Measurements from ENCODE around the gene PALM3. TPM values are rescaled to one million over a fixed set of nuclear protein-coding genes. Genes with fewer than 3 reads are reported as not detected.
"Not testable (repeated sequence)": the region's sequence is repeated elsewhere in the genome, so short reads cannot be mapped to it uniquely, and the experiment has no call there.

The PALM3 gene
- polyA plus RNA-seq, 2 donors: 0.08 to 0.45 TPM

DNA sequence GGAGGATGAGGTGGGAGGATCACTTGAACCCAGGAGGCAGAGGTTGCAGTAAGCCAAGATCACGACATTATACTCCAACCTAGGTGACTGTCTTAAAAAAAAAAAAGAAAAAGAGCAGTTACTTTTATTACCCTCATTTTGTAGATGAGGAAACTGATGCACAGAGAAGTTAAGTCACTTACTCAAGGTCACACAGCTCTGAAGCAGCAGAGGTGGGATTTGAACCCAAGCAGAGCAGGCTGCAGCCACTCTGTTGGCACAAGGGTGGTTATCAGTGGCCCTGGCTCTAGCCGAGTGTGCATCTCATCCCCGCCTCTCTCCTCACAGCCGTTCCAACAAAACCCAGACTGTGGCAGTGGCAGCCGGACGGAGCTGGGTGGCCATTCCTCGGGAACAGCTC, 22.7 kb downstream of the PALM3 start:
- WGBS, 2 donors: 95 to 96% methylated on average over 7 of the region's 7 CpGs
- no peaks in the 10 kb centered on the region for H3K36me3 ChIP-seq (ENCODE audit: control insufficient read depth in 2 of 2, insufficient read depth in 2 of 2, low read length in 1 of 2)
- no peak overlapping the region for H3K27ac ChIP-seq (ENCODE audit: low read depth in 2 of 2, low read length in 1 of 2)
- no peaks in the 10 kb centered on the region for H3K27me3 ChIP-seq (ENCODE audit: control insufficient read depth in 1 of 2, insufficient read depth in 2 of 2, low read length in 2 of 2)
- no peak overlapping the region for H3K4me3 ChIP-seq (ENCODE audit: low read depth in 1 of 2, low read length in 2 of 2)
- H3K9me3 ChIP-seq (ENCODE audit: control insufficient read depth in 2 of 2, insufficient read depth in 1 of 2, low read depth in 1 of 2, low read length in 1 of 2): no peaks in the 10 kb centered on the region
- no peaks in the 10 kb centered on the region for H3K4me1 ChIP-seq (ENCODE audit: control insufficient read depth in 2 of 2, insufficient read depth in 2 of 2, low read length in 1 of 2)

DNA sequence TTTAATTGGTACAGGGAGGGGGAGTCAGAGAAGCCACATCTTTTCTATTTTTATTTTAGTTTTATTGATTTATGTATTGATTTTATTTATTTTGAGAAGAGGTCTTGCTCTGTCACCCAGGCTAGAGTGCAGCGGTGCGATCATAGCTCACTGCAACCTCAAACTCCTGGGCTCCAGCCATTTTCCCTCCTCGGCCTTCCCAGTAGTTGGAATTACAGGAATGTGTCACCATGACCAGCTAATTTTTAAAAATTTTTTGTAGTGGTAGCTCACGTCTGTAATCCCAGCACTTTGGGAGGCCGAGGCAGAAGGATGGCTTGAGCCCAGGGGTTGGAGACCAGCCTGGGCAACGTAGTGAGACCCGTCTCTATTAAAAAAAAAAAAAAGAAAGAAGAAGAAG, 26.2 kb downstream of the PALM3 start:
- Histone ChIP-seq H3K27me3 (ENCODE audit: control insufficient read depth in 1 of 2, insufficient read depth in 2 of 2, low read length in 2 of 2) (no peaks in the 10 kb centered on the region), H3K27ac (ENCODE audit: low read depth in 2 of 2, low read length in 1 of 2) (no peak overlapping the region), H3K4me3 (ENCODE audit: low read depth in 1 of 2, low read length in 2 of 2) (no peak overlapping the region), H3K9me3 (ENCODE audit: control insufficient read depth in 2 of 2, insufficient read depth in 1 of 2, low read depth in 1 of 2, low read length in 1 of 2) (no peaks in the 10 kb centered on the region), H3K36me3 (ENCODE audit: control insufficient read depth in 2 of 2, insufficient read depth in 2 of 2, low read length in 1 of 2) (no peaks in the 10 kb centered on the region), H3K4me1 (ENCODE audit: control insufficient read depth in 2 of 2, insufficient read depth in 2 of 2, low read length in 1 of 2) (no peaks in the 10 kb centered on the region)
- 86 to 89% methylated on average over 7 of the region's 7 CpGs for WGBS, 2 donors

DNA sequence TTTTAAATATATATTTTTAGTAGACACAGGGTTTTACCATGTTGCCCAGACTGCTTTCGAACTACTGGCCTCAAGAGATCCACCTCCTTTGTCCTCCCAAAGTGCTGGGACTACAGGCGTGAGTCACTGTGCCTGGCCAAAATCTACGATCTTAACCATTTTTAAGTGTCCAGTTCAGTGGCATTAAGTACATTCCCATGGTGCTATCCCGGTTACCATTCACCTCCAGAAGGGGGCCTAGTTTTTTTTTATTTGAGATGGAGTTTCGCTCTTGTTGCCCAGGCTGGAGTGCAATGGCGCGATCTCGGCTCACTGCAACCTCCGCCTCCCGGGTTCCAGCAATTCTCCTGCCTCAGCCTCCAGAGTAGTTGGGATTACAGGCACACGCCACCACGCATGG, 26.7 kb downstream of the PALM3 start:
- H3K4me1 ChIP-seq (ENCODE audit: control insufficient read depth in 2 of 2, insufficient read depth in 2 of 2, low read length in 1 of 2); H3K27ac ChIP-seq (ENCODE audit: low read depth in 2 of 2, low read length in 1 of 2); H3K9me3 ChIP-seq (ENCODE audit: control insufficient read depth in 2 of 2, insufficient read depth in 1 of 2, low read depth in 1 of 2, low read length in 1 of 2); H3K36me3 ChIP-seq (ENCODE audit: control insufficient read depth in 2 of 2, insufficient read depth in 2 of 2, low read length in 1 of 2); H3K4me3 ChIP-seq (ENCODE audit: low read depth in 1 of 2, low read length in 2 of 2); H3K27me3 ChIP-seq (ENCODE audit: control insufficient read depth in 1 of 2, insufficient read depth in 2 of 2, low read length in 2 of 2): not testable (repeated sequence)
- 92 to 93% methylated on average over 12 of the region's 12 CpGs for WGBS, 2 donors

DNA sequence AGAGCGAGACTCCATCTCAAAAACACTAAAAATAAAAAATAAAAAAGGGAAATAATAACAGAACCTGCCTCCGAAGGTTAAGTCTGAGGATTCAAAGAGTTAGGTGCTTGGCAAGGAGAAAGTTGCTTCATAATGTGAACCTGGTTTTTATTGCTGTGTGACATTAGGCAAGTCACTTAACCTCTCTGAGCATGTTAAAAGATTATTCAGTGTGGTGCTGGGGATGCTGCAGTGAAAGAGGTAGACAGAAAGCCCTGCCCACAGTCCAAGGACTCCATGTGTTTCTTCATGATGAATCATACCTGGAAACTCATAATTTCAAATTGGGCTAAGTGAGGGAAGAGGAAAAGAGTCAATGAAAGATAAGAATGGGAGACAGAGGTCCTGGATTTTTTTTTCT, 27.9 kb downstream of the PALM3 start:
- no peaks in the 10 kb centered on the region for H3K27me3 ChIP-seq (ENCODE audit: control insufficient read depth in 1 of 2, insufficient read depth in 2 of 2, low read length in 2 of 2)
- no peaks in the 10 kb centered on the region for H3K9me3 ChIP-seq (ENCODE audit: control insufficient read depth in 2 of 2, insufficient read depth in 1 of 2, low read depth in 1 of 2, low read length in 1 of 2)
- H3K27ac ChIP-seq (ENCODE audit: low read depth in 2 of 2, low read length in 1 of 2): no peak overlapping the region
- no peaks in the 10 kb centered on the region for H3K4me1 ChIP-seq (ENCODE audit: control insufficient read depth in 2 of 2, insufficient read depth in 2 of 2, low read length in 1 of 2)
- WGBS, 2 donors: 96 to 99% methylated on average over 2 of the region's 2 CpGs
- H3K4me3 ChIP-seq (ENCODE audit: low read depth in 1 of 2, low read length in 2 of 2): no peak overlapping the region
- H3K36me3 ChIP-seq (ENCODE audit: control insufficient read depth in 2 of 2, insufficient read depth in 2 of 2, low read length in 1 of 2): no peaks in the 10 kb centered on the region

DNA sequence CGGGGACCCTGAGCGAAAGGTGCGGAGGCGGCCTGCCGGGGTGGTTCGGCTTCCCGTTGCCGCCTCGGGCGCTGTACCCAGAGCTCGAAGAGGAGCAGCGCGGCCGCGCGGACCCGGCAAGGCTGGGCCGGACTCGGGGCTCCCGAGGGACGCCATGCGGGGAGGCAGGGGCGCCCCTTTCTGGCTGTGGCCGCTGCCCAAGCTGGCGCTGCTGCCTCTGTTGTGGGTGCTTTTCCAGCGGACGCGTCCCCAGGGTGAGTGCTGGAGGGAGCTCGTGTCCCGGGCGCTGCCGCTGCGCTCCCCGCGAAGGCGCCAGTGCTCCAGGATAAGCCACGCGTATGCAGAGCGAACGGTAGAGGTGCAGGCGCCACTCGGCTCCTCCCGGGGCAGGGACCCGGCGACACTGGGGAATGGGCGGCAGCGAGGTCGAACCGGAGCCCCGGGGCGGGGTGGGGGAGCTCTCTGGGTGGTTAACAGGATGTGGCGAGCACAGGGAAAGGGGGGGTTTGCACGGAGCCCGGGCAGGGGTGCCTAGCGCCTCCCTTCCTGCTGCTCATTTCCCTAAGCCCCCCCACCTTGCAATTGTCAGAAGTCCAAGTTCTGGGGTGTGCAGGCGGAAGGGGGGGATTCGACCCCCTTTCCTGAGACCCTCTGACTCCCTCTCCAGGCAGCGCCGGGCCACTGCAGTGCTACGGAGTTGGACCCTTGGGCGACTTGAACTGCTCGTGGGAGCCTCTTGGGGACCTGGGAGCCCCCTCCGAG, 30.0 kb downstream of the PALM3 start, which contains the start of gene IL27RA:
IL27RA (plus strand) TSS at position 44 of the 762 bp plus-strand sequence; CDS start at position 155, 111 bp downstream.
- Histone ChIP-seq H3K36me3 (ENCODE audit: control insufficient read depth in 2 of 2, insufficient read depth in 2 of 2, low read length in 1 of 2) (no peaks in the 10 kb centered on the region), H3K4me3 (ENCODE audit: low read depth in 1 of 2, low read length in 2 of 2) (peak within 1 kb of the TSS; percentile 53 to 65), H3K4me1 (ENCODE audit: control insufficient read depth in 2 of 2, insufficient read depth in 2 of 2, low read length in 1 of 2) (no peaks in the 10 kb centered on the region), H3K27ac (ENCODE audit: low read depth in 2 of 2, low read length in 1 of 2) (peak within 1 kb of the TSS; percentile 54 to 66), H3K9me3 (ENCODE audit: control insufficient read depth in 2 of 2, insufficient read depth in 1 of 2, low read depth in 1 of 2, low read length in 1 of 2) (no peaks in the 10 kb centered on the region), H3K27me3 (ENCODE audit: control insufficient read depth in 1 of 2, insufficient read depth in 2 of 2, low read length in 2 of 2) (no peaks in the 10 kb centered on the region)
- 0 to 1% methylated on average over 56 to 63 of the region's 63 CpGs for WGBS, 2 donors

DNA sequence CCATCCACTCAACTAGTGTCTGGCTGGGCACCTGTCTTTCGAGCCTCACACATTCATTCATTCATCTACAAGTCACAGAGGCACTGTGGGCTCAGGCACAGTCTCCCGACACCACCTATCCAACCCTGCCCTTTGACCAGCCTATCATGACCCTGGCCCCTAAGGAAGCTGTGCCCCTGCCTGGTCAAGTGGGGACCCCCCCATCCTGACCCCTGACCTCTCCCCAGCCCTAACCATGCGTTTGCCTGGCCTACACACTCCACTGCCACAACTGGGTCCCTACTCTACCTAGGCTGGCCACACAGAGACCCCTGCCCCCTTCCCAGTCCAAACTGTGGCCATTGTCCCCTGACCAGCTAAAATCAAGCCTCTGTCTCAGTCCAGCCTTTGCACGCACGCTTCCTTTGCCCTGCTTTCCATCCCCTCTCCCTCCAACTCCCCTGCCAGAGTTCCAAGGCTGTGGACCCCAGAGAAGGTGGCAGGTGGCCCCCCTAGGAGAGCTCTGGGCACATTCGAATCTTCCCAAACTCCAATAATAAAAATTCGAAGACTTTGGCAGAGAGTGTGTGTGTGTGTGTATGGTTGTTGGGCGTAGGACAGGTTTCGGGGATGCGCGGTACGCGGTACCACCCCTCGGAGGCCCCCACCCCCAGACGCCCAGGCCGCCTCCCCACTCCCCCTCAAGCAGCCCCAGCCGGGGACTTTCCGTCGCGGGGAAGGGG, 30.7 kb downstream of the PALM3 start:
- H3K36me3 ChIP-seq (ENCODE audit: control insufficient read depth in 2 of 2, insufficient read depth in 2 of 2, low read length in 1 of 2): no peaks in the 10 kb centered on the region
- H3K4me1 ChIP-seq (ENCODE audit: control insufficient read depth in 2 of 2, insufficient read depth in 2 of 2, low read length in 1 of 2): no peaks in the 10 kb centered on the region
- H3K27ac ChIP-seq (ENCODE audit: low read depth in 2 of 2, low read length in 1 of 2): peak overlapping the region; percentile 19 to 66
- H3K4me3 ChIP-seq (ENCODE audit: low read depth in 1 of 2, low read length in 2 of 2): peak overlapping the region; percentile 53 to 65
- WGBS, 2 donors: 20 to 21% methylated on average over 20 of the region's 20 CpGs
- no peaks in the 10 kb centered on the region for H3K27me3 ChIP-seq (ENCODE audit: control insufficient read depth in 1 of 2, insufficient read depth in 2 of 2, low read length in 2 of 2)
- no peaks in the 10 kb centered on the region for H3K9me3 ChIP-seq (ENCODE audit: control insufficient read depth in 2 of 2, insufficient read depth in 1 of 2, low read depth in 1 of 2, low read length in 1 of 2)

DNA sequence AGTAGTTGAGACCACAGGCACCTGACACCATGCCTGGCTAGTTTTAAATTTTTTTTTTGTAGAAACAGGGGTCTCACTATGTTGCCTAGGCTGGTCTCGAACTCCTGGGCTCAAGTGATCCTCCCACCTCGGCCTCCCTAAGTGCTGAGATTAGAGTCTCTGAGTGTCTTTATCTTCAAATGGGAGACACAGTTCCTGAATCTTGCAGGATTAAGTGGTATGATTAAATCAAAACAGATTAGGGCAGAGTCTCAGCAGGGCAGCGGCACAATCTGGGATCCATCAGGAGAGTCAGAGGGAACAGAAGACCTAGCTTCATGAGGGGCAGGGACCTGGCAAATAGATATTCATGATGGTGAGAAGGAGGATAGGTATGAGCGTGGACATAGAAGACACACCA, 33.0 kb downstream of the PALM3 start:
- H3K4me1 ChIP-seq (ENCODE audit: control insufficient read depth in 2 of 2, insufficient read depth in 2 of 2, low read length in 1 of 2): no peaks in the 10 kb centered on the region
- H3K9me3 ChIP-seq (ENCODE audit: control insufficient read depth in 2 of 2, insufficient read depth in 1 of 2, low read depth in 1 of 2, low read length in 1 of 2): no peaks in the 10 kb centered on the region
- 77 to 83% methylated on average over 4 of the region's 4 CpGs for WGBS, 2 donors
- no peak overlapping the region for H3K4me3 ChIP-seq (ENCODE audit: low read depth in 1 of 2, low read length in 2 of 2)
- no peaks in the 10 kb centered on the region for H3K36me3 ChIP-seq (ENCODE audit: control insufficient read depth in 2 of 2, insufficient read depth in 2 of 2, low read length in 1 of 2)
- H3K27me3 ChIP-seq (ENCODE audit: control insufficient read depth in 1 of 2, insufficient read depth in 2 of 2, low read length in 2 of 2): no peaks in the 10 kb centered on the region
- no peak overlapping the region for H3K27ac ChIP-seq (ENCODE audit: low read depth in 2 of 2, low read length in 1 of 2)

DNA sequence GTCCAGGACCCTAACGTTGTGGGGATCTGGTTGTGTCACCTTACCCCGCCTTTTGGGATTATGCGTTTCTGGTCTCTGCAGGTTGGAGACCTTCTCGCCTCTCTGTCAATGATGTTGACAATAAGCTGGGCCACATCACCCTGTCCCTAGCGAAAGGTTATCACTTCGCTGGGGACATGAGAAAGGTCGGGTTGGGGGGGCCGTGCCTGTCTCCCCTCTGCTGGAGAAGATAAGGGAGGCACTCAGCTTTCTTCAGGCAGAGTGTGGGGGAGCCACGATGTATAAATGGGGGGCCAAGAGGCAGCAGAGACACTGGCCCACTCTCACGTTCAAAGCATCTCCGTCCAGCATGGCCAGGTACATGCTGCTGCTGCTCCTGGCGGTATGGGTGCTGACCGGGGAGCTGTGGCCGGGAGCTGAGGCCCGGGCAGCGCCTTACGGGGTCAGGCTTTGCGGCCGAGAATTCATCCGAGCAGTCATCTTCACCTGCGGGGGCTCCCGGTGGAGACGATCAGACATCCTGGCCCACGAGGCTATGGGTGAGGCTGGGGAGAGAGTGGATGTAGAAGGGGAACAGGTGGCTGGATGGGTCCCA, 33.9 kb downstream of the PALM3 start, which contains the start of gene RLN3:
RLN3 (plus strand) TSS at position 293 of the 595 bp plus-strand sequence; CDS start at position 350, 57 bp downstream.
- H3K27me3 ChIP-seq (ENCODE audit: control insufficient read depth in 1 of 2, insufficient read depth in 2 of 2, low read length in 2 of 2): no peaks in the 10 kb centered on the region
- no peaks in the 10 kb centered on the region for H3K4me1 ChIP-seq (ENCODE audit: control insufficient read depth in 2 of 2, insufficient read depth in 2 of 2, low read length in 1 of 2)
- H3K4me3 ChIP-seq (ENCODE audit: low read depth in 1 of 2, low read length in 2 of 2): no peak within 1 kb of the TSS
- 71 to 72% methylated on average over 24 of the region's 24 CpGs for WGBS, 2 donors
- no peak within 1 kb of the TSS for H3K27ac ChIP-seq (ENCODE audit: low read depth in 2 of 2, low read length in 1 of 2)
- H3K9me3 ChIP-seq (ENCODE audit: control insufficient read depth in 2 of 2, insufficient read depth in 1 of 2, low read depth in 1 of 2, low read length in 1 of 2): no peaks in the 10 kb centered on the region
- no peaks in the 10 kb centered on the region for H3K36me3 ChIP-seq (ENCODE audit: control insufficient read depth in 2 of 2, insufficient read depth in 2 of 2, low read length in 1 of 2)

DNA sequence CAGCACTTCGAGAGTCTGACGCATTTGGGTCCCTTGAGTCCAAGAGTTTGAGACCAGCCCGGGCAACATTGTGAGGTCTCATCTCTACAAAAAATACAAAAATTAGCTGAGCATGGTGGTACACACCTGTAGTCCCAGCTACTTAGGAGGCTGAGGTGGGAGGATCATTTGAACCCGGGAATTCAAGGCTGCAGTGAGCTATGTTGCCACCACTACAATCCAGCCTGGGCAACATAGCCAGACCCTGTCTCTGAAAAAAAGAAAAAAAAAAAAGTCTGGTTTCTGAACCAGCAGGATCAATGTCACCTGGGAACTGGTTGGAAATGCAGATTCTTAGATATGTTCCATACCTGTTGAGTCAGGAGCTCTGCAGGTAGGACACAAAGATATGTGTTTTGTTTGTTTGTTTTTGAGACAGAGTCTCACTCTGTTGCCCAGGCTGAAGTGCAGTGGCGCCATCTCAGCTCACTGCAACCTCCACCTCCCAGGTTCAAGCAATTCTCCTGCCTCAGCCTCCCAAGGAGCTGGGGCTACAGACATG, 35.2 kb downstream of the PALM3 start:
- not testable (repeated sequence) for H3K4me1 ChIP-seq (ENCODE audit: control insufficient read depth in 2 of 2, insufficient read depth in 2 of 2, low read length in 1 of 2); H3K27me3 ChIP-seq (ENCODE audit: control insufficient read depth in 1 of 2, insufficient read depth in 2 of 2, low read length in 2 of 2); H3K27ac ChIP-seq (ENCODE audit: low read depth in 2 of 2, low read length in 1 of 2); H3K4me3 ChIP-seq (ENCODE audit: low read depth in 1 of 2, low read length in 2 of 2); H3K9me3 ChIP-seq (ENCODE audit: control insufficient read depth in 2 of 2, insufficient read depth in 1 of 2, low read depth in 1 of 2, low read length in 1 of 2); H3K36me3 ChIP-seq (ENCODE audit: control insufficient read depth in 2 of 2, insufficient read depth in 2 of 2, low read length in 1 of 2)
- WGBS, 2 donors: 89 to 94% methylated on average over 5 of the region's 5 CpGs
